ENCODE results near the gene FBXO40. TPM values are rescaled to one million over a fixed set of nuclear protein-coding genes. Genes with fewer than 3 reads are reported as not detected.

FBXO40 gene
- total and polyA plus RNA-seq, 8 donors = under 0.01 to 0.06 TPM; not detected in 6

DNA sequence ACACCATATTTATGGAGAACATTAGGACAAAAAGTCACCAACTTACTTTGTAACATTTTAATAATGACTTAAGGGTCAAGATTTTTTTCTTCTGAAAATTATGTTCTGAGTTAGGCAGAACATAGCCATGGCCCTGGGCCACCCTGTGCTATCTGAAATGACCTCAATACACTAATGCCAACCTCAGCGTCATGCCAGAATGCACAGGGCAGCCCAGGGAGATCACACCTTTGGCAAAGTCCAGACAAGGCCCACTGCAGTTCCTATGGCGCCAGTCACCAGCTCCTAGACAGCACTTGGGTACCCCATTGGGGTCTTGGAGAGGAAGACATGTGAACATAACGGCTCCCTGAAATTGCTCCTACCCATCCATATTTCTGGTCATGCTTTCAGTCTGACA lies 34.4 kb downstream of the FBXO40 start:
- no peaks in the 10 kb centered on the region for H3K27me3 ChIP-seq
- WGBS, 5 donors = 55 to 76% (median 65%) methylated on average over 3 of the region's 3 CpGs
- DNase-seq = no peak
- H3K4me3 ChIP-seq = no peak overlapping the region
- no peaks in the 10 kb centered on the region for H3K9me3 ChIP-seq
- TF ChIP-seq, protein P1, sequence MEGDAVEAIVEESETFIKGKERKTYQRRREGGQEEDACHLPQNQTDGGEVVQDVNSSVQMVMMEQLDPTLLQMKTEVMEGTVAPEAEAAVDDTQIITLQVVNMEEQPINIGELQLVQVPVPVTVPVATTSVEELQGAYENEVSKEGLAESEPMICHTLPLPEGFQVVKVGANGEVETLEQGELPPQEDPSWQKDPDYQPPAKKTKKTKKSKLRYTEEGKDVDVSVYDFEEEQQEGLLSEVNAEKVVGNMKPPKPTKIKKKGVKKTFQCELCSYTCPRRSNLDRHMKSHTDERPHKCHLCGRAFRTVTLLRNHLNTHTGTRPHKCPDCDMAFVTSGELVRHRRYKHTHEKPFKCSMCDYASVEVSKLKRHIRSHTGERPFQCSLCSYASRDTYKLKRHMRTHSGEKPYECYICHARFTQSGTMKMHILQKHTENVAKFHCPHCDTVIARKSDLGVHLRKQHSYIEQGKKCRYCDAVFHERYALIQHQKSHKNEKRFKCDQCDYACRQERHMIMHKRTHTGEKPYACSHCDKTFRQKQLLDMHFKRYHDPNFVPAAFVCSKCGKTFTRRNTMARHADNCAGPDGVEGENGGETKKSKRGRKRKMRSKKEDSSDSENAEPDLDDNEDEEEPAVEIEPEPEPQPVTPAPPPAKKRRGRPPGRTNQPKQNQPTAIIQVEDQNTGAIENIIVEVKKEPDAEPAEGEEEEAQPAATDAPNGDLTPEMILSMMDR (IDR thresholded peaks at IDR 0.05) = no peak
- TF ChIP-seq EP300 (IDR thresholded peaks at IDR 0.05) (no peak), POLR2AphosphoS5 (IDR thresholded peaks at IDR 0.05) (no peak), POLR2A (IDR thresholded peaks at IDR 0.05) (no peak)
- no peak overlapping the region for H3K27ac ChIP-seq
- intact Hi-C loops (cut with DNase I; ENCODE audit: low total_unique reads) = no loop called here
- no peaks in the 10 kb centered on the region for H3K4me1 ChIP-seq
- peaks cover 0 to 20% (median 14%) of the 10 kb centered on the region in 4 donors for H3K36me3 ChIP-seq

GRCh38 chr3:121629601-121630000 lies 36.4 kb downstream of the FBXO40 start:
- H3K27ac ChIP-seq = no peak overlapping the region
- WGBS, 5 donors = 90 to 93% (median 91%) methylated on average over 6 of the region's 6 CpGs
- H3K4me1 ChIP-seq = no peaks in the 10 kb centered on the region
- no peak for DNase-seq
- H3K36me3 ChIP-seq = peaks cover 0 to 40% (median 31%) of the 10 kb centered on the region in 4 donors
- no peak for TF ChIP-seq EP300 (IDR thresholded peaks at IDR 0.05)
- no peaks in the 10 kb centered on the region for H3K27me3 ChIP-seq
- no peak overlapping the region for H3K4me3 ChIP-seq
- no peaks in the 10 kb centered on the region for H3K9me3 ChIP-seq
- intact Hi-C loops (cut with DNase I; ENCODE audit: low total_unique reads) = no loop called here

DNA sequence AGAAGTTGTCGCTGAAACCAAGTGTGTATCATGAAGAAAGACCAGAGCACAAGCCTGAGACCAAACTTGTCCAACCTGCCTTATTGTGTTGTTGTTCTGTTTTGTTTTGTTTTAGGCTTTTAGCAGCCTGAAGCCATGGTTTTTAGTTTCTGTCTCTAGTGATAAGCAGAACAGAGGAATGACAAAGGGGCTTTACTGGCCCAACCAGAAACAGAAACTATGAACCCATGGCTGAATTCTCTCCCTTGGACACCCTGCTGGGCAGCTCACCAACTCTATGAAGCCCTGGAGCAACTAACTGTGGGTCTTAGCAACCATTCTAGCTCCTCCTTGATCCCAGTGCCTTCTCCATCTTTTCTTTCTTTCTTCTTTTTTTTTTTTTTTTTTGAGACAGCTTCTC lies 37.2 kb downstream of the FBXO40 start:
- intact Hi-C loops (cut with DNase I; ENCODE audit: low total_unique reads) = no loop called here

GRCh38 chr3:121637922-121638321 lies 44.7 kb downstream of the FBXO40 start:
- Histone ChIP-seq H3K27ac (no peak overlapping the region), H3K27me3 (no peaks in the 10 kb centered on the region), H3K9me3 (no peaks in the 10 kb centered on the region), H3K4me3 (no peak overlapping the region), H3K36me3 (peaks cover 0 to 65% (median 50%) of the 10 kb centered on the region in 4 donors), H3K4me1 (no peaks in the 10 kb centered on the region)
- DNase-seq = no peak
- 78 to 100% (median 94%) methylated on average over 1 of the region's 1 CpG for WGBS, 5 donors
- intact Hi-C loops (cut with DNase I; ENCODE audit: low total_unique reads) = no loop called here
- no peak for TF ChIP-seq EP300 (IDR thresholded peaks at IDR 0.05)
- no peak for TF ChIP-seq POLR2A (IDR thresholded peaks at IDR 0.05)
- no peak for TF ChIP-seq POLR2AphosphoS5 (IDR thresholded peaks at IDR 0.05)
- TF ChIP-seq, protein P1 (IDR thresholded peaks at IDR 0.05) = no peak

More for the DNA sequence above, 37.2 kb downstream of the FBXO40 start:
- Histone ChIP-seq H3K27ac (no peak overlapping the region), H3K9me3 (no peaks in the 10 kb centered on the region), H3K4me1 (no peaks in the 10 kb centered on the region), H3K36me3 (peaks cover 0 to 48% (median 36%) of the 10 kb centered on the region in 4 donors), H3K4me3 (no peak overlapping the region), H3K27me3 (no peaks in the 10 kb centered on the region)
- no peak for DNase-seq
- TF ChIP-seq POLR2A (IDR thresholded peaks at IDR 0.05) = no peak
- 94 to 100% (median 96%) methylated on average over 1 of the region's 1 CpG for WGBS, 5 donors

GRCh38 chr3:121641127-121641526 lies 47.9 kb downstream of the FBXO40 start:
- no peaks in the 10 kb centered on the region for H3K27me3 ChIP-seq
- intact Hi-C loops (cut with DNase I; ENCODE audit: low total_unique reads) = no loop called here
- H3K4me3 ChIP-seq = no peak overlapping the region
- peaks cover 0 to 56% (median 39%) of the 10 kb centered on the region in 4 donors for H3K36me3 ChIP-seq
- no peak overlapping the region for H3K27ac ChIP-seq
- no peaks in the 10 kb centered on the region for H3K4me1 ChIP-seq
- TF ChIP-seq EP300 (IDR thresholded peaks at IDR 0.05) (no peak), POLR2AphosphoS5 (IDR thresholded peaks at IDR 0.05) (no peak), POLR2A (IDR thresholded peaks at IDR 0.05) (no peak)
- TF ChIP-seq, protein P1 (IDR thresholded peaks at IDR 0.05) = no peak
- WGBS, 5 donors = 90 to 96% (median 95%) methylated on average over 2 of the region's 2 CpGs
- no peak for DNase-seq
- no peaks in the 10 kb centered on the region for H3K9me3 ChIP-seq

Measured in stomach (tissue), 9 donors.